Measurements from ENCODE around the gene ASIC4. TPM values are rescaled to one million over a fixed set of nuclear protein-coding genes. Genes with fewer than 3 reads are reported as not detected.
A peak's percentile ranks its signal among the peaks of the same experiment; 100 is the strongest.

The ASIC4 gene
- polyA plus RNA-seq, 6 donors from 2014 or later = not detected

DNA sequence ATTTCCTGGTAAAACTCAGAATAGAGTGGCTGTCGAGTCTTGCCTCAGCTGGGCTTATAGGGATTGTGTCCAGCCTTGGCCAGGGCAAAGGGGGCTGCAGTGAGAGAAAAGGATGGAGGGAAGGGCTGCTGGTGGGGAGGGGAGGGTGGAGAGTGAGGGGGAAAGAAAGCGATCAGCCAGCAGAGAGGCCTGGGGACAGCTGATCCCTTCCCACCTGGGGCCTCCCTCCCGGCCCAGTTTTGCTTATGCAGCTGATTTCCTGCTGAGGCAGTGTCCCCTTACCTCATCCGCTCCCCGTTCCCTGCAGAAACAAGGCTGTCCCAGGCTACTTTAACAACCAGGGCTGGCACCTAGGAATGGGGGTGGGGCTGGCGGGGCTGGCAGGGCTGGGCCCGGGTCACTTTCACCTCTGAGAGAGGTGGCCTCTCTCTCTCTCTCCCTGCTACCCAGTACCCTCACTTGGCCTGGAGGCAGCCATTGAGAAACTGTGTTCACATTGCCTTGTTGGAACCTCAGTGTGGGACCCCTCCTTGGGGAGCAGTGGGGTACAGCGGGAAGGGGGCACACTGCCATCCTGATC is 27.8 kb upstream of the ASIC4 start:
- Mint-ChIP-seq H3K4me3 (no peak overlapping the region), H3K36me3 (no peaks in the 10 kb centered on the region), H3K4me1 (peaks cover 4 to 8% (median 6%) of the 10 kb centered on the region in 3 donors), H3K27me3 (peaks cover 43 to 87% (median 73%) of the 10 kb centered on the region in 3 donors), H3K9me3 (no peaks in the 10 kb centered on the region), H3K27ac (no peak overlapping the region)
- DNase-seq (no peak), ATAC-seq (ENCODE audit: low read depth in 2 of 2) (no peak)

DNA sequence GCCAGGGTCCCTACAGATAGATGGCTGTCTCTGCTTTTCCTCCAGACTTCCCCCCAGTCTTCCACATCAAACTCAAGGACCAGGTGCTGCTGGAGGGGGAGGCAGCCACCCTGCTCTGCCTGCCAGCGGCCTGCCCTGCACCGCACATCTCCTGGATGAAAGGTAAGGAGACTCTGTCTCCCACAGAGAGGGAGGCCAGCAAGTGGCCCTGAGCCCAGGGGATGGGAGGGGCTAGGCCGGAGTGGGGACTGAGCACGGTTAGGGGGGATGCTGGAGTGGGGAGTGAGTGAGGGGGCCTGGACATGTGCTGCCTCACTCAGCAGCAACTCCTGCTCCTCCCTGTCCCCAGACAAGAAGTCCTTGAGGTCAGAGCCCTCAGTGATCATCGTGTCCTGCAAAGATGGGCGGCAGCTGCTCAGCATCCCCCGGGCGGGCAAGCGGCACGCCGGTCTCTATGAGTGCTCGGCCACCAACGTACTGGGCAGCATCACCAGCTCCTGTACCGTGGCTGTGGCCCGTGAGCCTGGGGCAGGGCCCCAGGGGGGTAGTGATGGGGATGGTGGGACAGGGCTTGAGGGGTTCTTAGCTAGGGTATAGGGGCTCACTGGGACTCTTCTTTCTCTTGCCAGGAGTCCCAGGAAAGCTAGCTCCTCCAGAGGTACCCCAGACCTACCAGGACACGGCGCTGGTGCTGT is 26.0 kb upstream of the ASIC4 start:
- no peak overlapping the region for H3K4me3 Mint-ChIP-seq
- H3K36me3 Mint-ChIP-seq = no peaks in the 10 kb centered on the region
- peaks cover 36 to 88% (median 73%) of the 10 kb centered on the region in 3 donors for H3K27me3 Mint-ChIP-seq
- DNase-seq = no peak
- H3K9me3 Mint-ChIP-seq = no peaks in the 10 kb centered on the region
- no peak for ATAC-seq (ENCODE audit: low read depth in 2 of 2)
- peaks cover 4 to 8% (median 6%) of the 10 kb centered on the region in 3 donors for H3K4me1 Mint-ChIP-seq
- no peak overlapping the region for H3K27ac Mint-ChIP-seq

DNA sequence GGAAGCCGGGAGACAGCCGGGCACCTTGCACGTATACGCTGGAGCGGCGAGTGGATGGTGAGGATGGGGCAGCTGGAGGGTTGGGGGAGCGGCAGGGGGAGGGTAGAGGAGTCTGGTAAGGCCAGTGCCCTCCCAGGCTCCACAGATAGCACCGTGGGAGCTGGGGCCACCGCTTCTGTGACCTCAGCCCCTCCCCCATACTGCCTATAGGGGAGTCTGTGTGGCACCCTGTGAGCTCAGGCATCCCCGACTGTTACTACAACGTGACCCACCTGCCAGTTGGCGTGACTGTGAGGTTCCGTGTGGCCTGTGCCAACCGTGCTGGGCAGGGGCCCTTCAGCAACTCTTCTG is 25.5 kb upstream of the ASIC4 start:
- H3K9me3 Mint-ChIP-seq = no peaks in the 10 kb centered on the region
- no peak overlapping the region for H3K4me3 Mint-ChIP-seq
- peaks cover 4 to 8% (median 5%) of the 10 kb centered on the region in 3 donors for H3K4me1 Mint-ChIP-seq
- ATAC-seq (ENCODE audit: low read depth in 2 of 2) = no peak
- no peak for DNase-seq
- no peak overlapping the region for H3K27ac Mint-ChIP-seq
- no peaks in the 10 kb centered on the region for H3K36me3 Mint-ChIP-seq
- peaks cover 35 to 92% (median 78%) of the 10 kb centered on the region in 3 donors for H3K27me3 Mint-ChIP-seq

DNA sequence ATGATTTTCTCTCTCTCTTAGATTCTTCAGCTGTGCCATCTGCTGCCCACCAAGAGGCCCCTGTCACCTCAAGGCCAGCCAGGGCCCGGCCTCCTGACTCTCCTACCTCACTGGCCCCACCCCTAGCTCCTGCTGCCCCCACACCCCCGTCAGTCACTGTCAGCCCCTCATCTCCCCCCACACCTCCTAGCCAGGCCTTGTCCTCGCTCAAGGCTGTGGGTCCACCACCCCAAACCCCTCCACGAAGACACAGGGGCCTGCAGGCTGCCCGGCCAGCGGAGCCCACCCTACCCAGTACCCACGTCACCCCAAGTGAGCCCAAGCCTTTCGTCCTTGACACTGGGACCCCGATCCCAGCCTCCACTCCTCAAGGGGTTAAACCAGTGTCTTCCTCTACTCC is 25.0 kb upstream of the ASIC4 start:
- DNase-seq = no peak
- Mint-ChIP-seq H3K9me3 (no peaks in the 10 kb centered on the region), H3K4me3 (no peak overlapping the region), H3K27ac (no peak overlapping the region), H3K36me3 (no peaks in the 10 kb centered on the region), H3K27me3 (peaks cover 30 to 92% (median 83%) of the 10 kb centered on the region in 3 donors), H3K4me1 (peaks cover 0 to 6% (median under 1%) of the 10 kb centered on the region in 3 donors)
- no peak for ATAC-seq (ENCODE audit: low read depth in 2 of 2)

DNA sequence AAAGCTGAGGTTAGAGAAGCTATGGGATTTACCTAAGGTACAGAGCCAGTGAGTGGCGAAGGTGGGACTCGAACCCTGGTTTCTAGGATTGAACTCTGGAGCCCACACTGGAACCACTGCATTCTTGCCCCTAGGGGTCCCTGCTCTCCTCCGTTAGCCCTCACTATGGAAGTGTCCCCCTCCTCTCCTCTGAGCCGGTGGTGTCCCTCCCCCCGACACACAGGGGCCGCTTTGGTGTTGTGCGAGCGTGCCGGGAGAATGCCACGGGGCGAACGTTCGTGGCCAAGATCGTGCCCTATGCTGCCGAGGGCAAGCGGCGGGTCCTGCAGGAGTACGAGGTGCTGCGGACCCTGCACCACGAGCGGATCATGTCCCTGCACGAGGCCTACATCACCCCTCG is 24.1 kb upstream of the ASIC4 start:
- peaks cover 37 to 95% (median 92%) of the 10 kb centered on the region in 3 donors for H3K27me3 Mint-ChIP-seq
- DNase-seq = no peak
- H3K36me3 Mint-ChIP-seq = no peaks in the 10 kb centered on the region
- ATAC-seq (ENCODE audit: low read depth in 2 of 2) = no peak
- no peak overlapping the region for H3K27ac Mint-ChIP-seq
- H3K4me3 Mint-ChIP-seq = no peak overlapping the region
- H3K9me3 Mint-ChIP-seq = no peaks in the 10 kb centered on the region
- H3K4me1 Mint-ChIP-seq = peaks cover 0 to 4% (median 0%) of the 10 kb centered on the region in 3 donors

DNA sequence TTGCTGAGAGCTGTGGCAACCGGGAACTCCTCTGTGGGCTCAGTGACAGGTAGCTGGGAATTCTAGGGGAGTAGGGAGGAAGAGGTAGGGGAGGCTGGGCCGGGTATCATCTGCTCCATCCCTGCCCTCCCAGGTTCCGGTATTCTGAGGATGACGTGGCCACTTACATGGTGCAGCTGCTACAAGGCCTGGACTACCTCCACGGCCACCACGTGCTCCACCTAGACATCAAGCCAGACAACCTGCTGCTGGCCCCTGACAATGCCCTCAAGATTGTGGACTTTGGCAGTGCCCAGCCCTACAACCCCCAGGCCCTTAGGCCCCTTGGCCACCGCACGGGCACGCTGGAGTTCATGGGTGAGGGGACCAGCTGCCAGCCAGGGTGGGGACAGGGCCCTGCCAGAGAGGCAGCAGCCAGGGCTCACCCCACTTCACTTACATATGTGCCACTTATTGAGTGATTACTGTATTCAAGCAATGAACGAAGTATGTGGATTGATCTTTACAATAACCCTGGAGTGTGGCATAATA is 23.6 kb upstream of the ASIC4 start:
- Mint-ChIP-seq H3K36me3 (no peaks in the 10 kb centered on the region), H3K9me3 (no peaks in the 10 kb centered on the region), H3K4me1 (peaks cover 0 to 5% (median 0%) of the 10 kb centered on the region in 3 donors), H3K27ac (no peak overlapping the region), H3K4me3 (no peak overlapping the region), H3K27me3 (peaks cover 35 to 95% (median 91%) of the 10 kb centered on the region in 3 donors)
- ATAC-seq (ENCODE audit: low read depth in 2 of 2) (no peak), DNase-seq (no peak)

DNA sequence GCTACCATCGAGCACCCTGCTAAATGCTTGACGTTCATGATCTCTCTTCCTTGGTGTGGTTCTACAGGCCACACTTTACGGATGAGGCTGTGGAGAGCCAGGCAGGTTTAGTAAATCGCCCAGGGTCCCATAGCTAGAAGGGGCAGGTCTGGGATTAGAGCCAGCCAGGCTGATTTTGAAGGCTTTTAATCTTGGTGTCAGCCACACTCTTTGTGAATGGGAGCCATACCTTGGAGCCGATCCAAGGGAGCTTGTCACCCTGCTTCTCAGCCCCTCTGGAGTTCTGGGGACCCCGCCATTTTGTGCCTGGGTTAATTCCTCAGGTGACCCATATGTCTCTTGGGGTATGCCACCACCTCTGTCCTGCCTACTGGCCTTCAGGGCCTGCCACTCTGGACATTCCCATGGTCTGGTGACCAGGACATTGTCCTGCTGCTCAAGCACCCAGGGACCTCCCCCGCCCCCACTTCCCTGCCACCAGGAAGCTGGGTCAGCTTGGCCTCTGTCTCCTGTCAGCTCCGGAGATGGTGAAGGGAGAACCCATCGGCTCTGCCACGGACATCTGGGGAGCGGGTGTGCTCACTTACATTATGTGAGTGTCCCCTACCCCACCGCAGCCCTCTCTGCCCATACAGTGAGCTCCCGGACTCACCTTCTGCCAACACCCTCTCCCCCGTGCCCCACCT is 22.9 kb upstream of the ASIC4 start:
- Mint-ChIP-seq H3K9me3 (peaks cover 0 to 1% (median 0%) of the 10 kb centered on the region in 7 donors), H3K4me1 (peaks cover 3 to 9% (median 4%) of the 10 kb centered on the region in 3 donors), H3K27me3 (peaks cover 32 to 92% (median 89%) of the 10 kb centered on the region in 3 donors), H3K27ac (no peak overlapping the region), H3K4me3 (no peak overlapping the region), H3K36me3 (no peaks in the 10 kb centered on the region)
- DNase-seq (no peak), ATAC-seq (ENCODE audit: low read depth in 2 of 2) (no peak)

DNA sequence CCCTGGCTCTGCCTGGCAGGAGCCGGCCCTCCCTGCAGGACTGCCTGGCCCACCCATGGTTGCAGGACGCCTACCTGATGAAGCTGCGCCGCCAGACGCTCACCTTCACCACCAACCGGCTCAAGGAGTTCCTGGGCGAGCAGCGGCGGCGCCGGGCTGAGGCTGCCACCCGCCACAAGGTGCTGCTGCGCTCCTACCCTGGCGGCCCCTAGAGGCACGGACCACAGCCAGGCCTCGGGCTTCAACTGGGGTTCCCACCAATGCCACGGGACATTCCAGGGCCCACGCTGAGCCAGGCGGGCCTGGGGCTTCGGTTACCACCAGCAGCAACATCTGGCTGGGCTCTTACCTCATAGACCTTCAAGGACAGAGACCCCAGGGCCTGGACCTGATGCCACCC is 21.7 kb upstream of the ASIC4 start:
- H3K9me3 Mint-ChIP-seq = peaks cover 0 to 2% (median 0%) of the 10 kb centered on the region in 7 donors

DNA sequence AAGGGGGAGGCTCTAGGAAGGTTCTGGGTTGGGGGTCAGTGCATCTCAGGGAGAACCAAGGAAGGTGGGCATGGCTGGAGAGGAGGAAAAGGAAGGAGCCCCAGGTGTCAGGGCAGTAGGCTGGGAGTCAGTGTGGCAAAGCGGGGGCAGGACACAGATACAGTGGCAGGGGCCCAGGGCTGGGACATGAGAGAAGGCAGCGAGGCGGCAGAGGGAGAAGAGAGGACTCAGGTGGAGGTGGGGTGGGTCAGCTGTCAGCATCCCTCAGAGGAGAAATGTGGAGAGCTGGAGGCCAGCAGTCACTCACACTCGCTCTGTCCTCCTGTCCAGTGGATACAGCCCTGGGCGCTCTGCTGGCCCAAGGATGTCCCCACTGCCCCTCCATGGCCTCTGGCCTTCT is 21.2 kb upstream of the ASIC4 start:
- no peaks in the 10 kb centered on the region for H3K36me3 Mint-ChIP-seq
- H3K9me3 Mint-ChIP-seq = peaks cover 0 to 2% (median 0%) of the 10 kb centered on the region in 7 donors
- DNase-seq (no peak), ATAC-seq (ENCODE audit: low read depth in 2 of 2) (no peak)
- peak overlapping the region in 1 of 8 donors; percentile 50 for H3K4me3 Mint-ChIP-seq
- no peak overlapping the region for H3K27ac Mint-ChIP-seq
- peaks cover 29 to 91% (median 81%) of the 10 kb centered on the region in 3 donors for H3K27me3 Mint-ChIP-seq
- peaks cover 12 to 21% (median 18%) of the 10 kb centered on the region in 3 donors for H3K4me1 Mint-ChIP-seq

More for the DNA sequence above, 21.7 kb upstream of the ASIC4 start:
- peaks cover 32 to 93% (median 83%) of the 10 kb centered on the region in 3 donors for H3K27me3 Mint-ChIP-seq
- no peak overlapping the region for H3K27ac Mint-ChIP-seq
- ATAC-seq (ENCODE audit: low read depth in 2 of 2) (no peak), DNase-seq (no peak)
- H3K4me3 Mint-ChIP-seq = peak overlapping the region in 1 of 8 donors; percentile 50
- no peaks in the 10 kb centered on the region for H3K36me3 Mint-ChIP-seq
- H3K4me1 Mint-ChIP-seq = peaks cover 10 to 19% (median 15%) of the 10 kb centered on the region in 3 donors

DNA sequence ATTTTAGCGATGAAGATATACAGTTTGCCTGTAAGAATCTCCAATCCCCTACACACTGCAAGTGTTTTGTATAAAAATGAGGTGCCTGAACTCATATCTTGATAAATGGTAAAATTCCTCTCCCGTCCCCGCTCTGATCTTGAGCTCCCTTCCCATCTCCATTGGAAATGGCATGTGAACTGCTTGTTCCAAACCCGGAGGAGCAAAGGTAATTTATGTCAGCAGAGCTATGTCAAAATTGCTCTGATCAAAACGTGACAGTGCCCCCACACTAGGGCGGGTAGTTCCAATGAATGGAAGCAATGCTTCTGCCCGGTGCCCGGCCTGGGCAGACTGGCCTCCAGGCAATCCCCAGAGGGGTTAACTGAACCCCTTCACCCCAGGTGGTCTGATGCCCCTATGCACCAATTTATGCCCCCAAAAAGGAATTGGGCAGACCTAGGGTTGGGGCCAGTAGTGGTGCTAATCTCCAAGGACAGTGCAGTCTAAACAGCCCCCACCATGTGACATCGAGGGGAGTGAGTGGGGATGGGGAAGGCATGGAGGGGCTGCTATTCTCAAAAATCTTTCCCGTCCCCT is 19.2 kb upstream of the ASIC4 start:
- H3K27me3 Mint-ChIP-seq = peaks cover 26 to 72% (median 67%) of the 10 kb centered on the region in 3 donors
- no peak for DNase-seq
- H3K36me3 Mint-ChIP-seq = peaks cover 0 to 9% of the 10 kb centered on the region in 2 donors
- peaks cover 32 to 38% (median 38%) of the 10 kb centered on the region in 3 donors for H3K4me1 Mint-ChIP-seq
- H3K9me3 Mint-ChIP-seq = peaks cover 0 to 2% (median 0%) of the 10 kb centered on the region in 7 donors
- H3K27ac Mint-ChIP-seq = no peak overlapping the region
- no peak for ATAC-seq (ENCODE audit: low read depth in 2 of 2)
- peak overlapping the region in 1 of 8 donors; percentile 17 for H3K4me3 Mint-ChIP-seq

DNA sequence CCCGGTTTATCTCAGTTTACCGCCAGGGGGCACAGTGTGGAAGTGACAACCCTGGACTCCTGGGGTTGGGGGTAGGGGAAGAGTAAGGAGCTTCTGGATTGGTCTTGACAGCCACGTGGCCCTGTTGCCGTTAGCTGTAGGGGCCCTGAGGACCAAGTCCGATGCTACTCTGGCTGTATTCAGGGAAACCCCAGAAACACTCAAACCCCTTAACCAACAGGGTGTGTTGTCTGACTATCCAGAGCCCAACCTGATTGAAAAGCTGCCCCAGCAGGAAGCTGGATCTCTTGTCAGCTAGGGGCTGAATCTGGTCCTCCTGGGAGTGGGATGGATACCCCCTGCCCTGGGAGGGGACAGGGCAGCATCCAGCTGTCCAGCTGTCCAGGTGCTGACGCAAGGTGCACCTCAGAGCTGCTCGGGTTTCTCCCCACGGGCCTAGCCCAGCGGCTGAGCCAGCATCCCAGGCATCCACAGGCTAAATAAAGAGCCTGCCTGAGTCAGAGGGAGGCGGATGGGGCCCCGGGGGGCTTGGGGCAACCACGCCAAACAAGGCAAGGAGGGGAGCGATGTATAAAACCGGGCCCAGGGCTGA is 18.7 kb upstream of the ASIC4 start:
- Mint-ChIP-seq H3K27me3 (peaks cover 23 to 66% (median 61%) of the 10 kb centered on the region in 3 donors), H3K4me1 (peaks cover 35 to 41% (median 40%) of the 10 kb centered on the region in 3 donors)
- ATAC-seq (ENCODE audit: low read depth in 2 of 2) = no peak

DNA sequence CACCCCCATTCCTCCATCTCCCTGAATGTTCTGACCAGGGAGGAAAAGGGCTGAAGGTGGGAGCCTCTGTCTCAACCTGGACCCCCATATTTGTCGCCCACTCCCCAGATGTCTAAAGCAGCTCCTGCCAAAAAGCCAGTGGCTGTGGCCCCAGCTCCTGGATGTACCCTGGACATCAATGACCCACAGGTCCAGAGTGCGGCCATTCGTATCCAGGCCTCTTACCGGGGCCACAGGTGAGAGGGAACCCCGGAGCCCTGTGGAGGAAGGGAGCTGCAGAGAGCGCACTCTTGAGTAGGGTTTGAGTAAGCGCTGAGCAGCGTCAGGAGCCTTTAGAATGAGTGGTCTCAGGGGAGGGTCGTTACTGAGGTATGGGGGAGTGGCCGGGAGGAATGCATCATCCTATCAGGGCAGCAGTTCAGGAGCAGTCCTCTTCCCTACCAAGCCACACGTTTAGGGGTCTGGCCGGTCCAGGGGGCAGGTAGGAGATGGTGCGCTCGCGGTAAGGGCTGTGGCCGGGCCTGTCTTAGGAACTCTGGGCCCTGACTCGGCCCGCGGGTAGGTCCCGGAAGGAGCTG is 17.9 kb upstream of the ASIC4 start:
- H3K36me3 Mint-ChIP-seq = peaks cover 0 to 9% of the 10 kb centered on the region in 2 donors
- ATAC-seq (ENCODE audit: low read depth in 2 of 2) (no peak), DNase-seq (no peak)
- H3K27ac Mint-ChIP-seq = peak overlapping the region in 2 of 6 donors; percentile 29 to 91
- peaks cover 17 to 60% (median 57%) of the 10 kb centered on the region in 3 donors for H3K27me3 Mint-ChIP-seq
- H3K9me3 Mint-ChIP-seq = peaks cover 0 to 2% (median 0%) of the 10 kb centered on the region in 7 donors
- H3K4me3 Mint-ChIP-seq = peak overlapping the region in 7 of 8 donors; percentile 43 to 100 (median 79)
- H3K4me1 Mint-ChIP-seq = peaks cover 35 to 42% (median 40%) of the 10 kb centered on the region in 3 donors

More for the DNA sequence above, 18.7 kb upstream of the ASIC4 start:
- H3K27ac Mint-ChIP-seq = no peak overlapping the region
- peak overlapping the region in 1 of 8 donors; percentile 92 for H3K4me3 Mint-ChIP-seq
- peak; percentile 39 for DNase-seq
- H3K36me3 Mint-ChIP-seq = peaks cover 0 to 9% of the 10 kb centered on the region in 2 donors
- peaks cover 0 to 2% (median 0%) of the 10 kb centered on the region in 7 donors for H3K9me3 Mint-ChIP-seq
